PC-3 (cell line): ENCODE data around the gene SPSB3. TPM values are rescaled to one million over a fixed set of nuclear protein-coding genes. Genes with fewer than 3 reads are reported as not detected.

Source experiments
- ATAC-seq: fragments of 200-7000 bp; cut with Tn5 transposase; 2 replicates; pipeline ENCODE4 v1.9.1; 2020; ENCODE audit warnings: mild to moderate bottlenecking, moderate library complexity
- BruUV-seq: library from RNA; stranded (reverse); fragments of 400-500 nt; replicated peaks from 2 replicates; lab custom pipeline; 2021; lab: Mats Ljungman, UMichigan
- CTCF ChIA-PET: fragments of 300-600 bp; sonication (Branson Sonifier 250); formaldehyde crosslinking; loops from one replicate; lab custom pipeline; 2022; ENCODE audit warnings: antibody characterized with exemption; lab: Charles Lee
- POLR2A ChIA-PET: fragments of 300-600 bp; sonication (Branson Sonifier 250); formaldehyde crosslinking; loops from one replicate; lab custom pipeline; 2022; ENCODE audit warnings: antibody characterized with exemption; ENCODE audit not compliant: unreplicated experiment; lab: Charles Lee
- DNase-seq: peaks from one replicate; pipeline ENCODE4 v3.0.0-alpha.2; 2015
- H2AFZ ChIP-seq: fragments of 300-600 bp; sonication (generic); 2 replicates; pipeline ENCODE4 v1.6.0; 2016; ENCODE audit warnings: antibody characterized with exemption, low read length
- H3F3A ChIP-seq: fragments of 300-600 bp; sonication (generic); one replicate; pipeline ENCODE4 v1.6.0; 2017; ENCODE audit warnings: antibody characterized with exemption, low read length, control low read depth, mild to moderate bottlenecking; ENCODE audit not compliant: unreplicated experiment
- H3K27ac ChIP-seq: fragments of 300-600 bp; sonication (generic); 2 replicates; pipeline ENCODE4 v1.5.1; 2016; ENCODE audit warnings: mild to moderate bottlenecking, low read length
- H3K27me3 ChIP-seq: fragments of 300-600 bp; sonication (generic); 2 replicates; pipeline ENCODE4 v1.6.1; 2016; ENCODE audit warnings: low read length, mixed read lengths
- H3K36me3 ChIP-seq: fragments of 300-600 bp; sonication (generic); 2 replicates; pipeline ENCODE4 v1.6.1; 2016; ENCODE audit warnings: low read depth, mixed run types, low read length, mixed read lengths
- H3K4me1 ChIP-seq: fragments of 300-600 bp; sonication (generic); 2 replicates; pipeline ENCODE4 v1.5.1; 2016; ENCODE audit warnings: low read length; ENCODE audit not compliant: insufficient read depth
- H3K4me2 ChIP-seq: fragments of 300-600 bp; sonication (generic); 2 replicates; pipeline ENCODE4 v1.6.0; 2016; ENCODE audit warnings: low read length
- H3K4me3 ChIP-seq: fragments of 300-600 bp; sonication (generic); 2 replicates; pipeline ENCODE4 v1.5.1; 2016; ENCODE audit warnings: mild to moderate bottlenecking, low read length, mixed read lengths
- H3K79me2 ChIP-seq: fragments of 300-600 bp; sonication (generic); 2 replicates; pipeline ENCODE4 v1.6.1; 2017; ENCODE audit warnings: low read length, mixed read lengths
- H3K9ac ChIP-seq: fragments of 300-600 bp; sonication (generic); 2 replicates; pipeline ENCODE4 v1.6.0; 2016; ENCODE audit warnings: mild to moderate bottlenecking, low read length
- H3K9me2 ChIP-seq: fragments of 300-600 bp; sonication (generic); replicated peaks from 2 replicates; pipeline ENCODE4 v1.6.1; 2016; ENCODE audit warnings: mixed run types, low read length, mixed read lengths
- H3K9me3 ChIP-seq: fragments of 300-600 bp; sonication (generic); 2 replicates; pipeline ENCODE4 v1.6.1; 2016; ENCODE audit warnings: low read length, mixed read lengths
- H4K20me1 ChIP-seq: fragments of 300-600 bp; sonication (generic); 2 replicates; pipeline ENCODE4 v1.6.1; 2016; ENCODE audit warnings: low read length, mixed read lengths
- CTCF ChIP-seq: fragments of 300-600 bp; sonication (generic); conservative IDR thresholded peaks from 2 replicates; pipeline ENCODE4 v1.5.1; 2017; ENCODE audit warnings: antibody characterized with exemption, low read depth, mild to moderate bottlenecking, low read length
- EZH2 ChIP-seq: fragments of 300-600 bp; sonication (generic); IDR thresholded peaks from one replicate; pipeline ENCODE4 v1.6.1; 2017; ENCODE audit warnings: antibody characterized with exemption, mild to moderate bottlenecking, low read length; ENCODE audit not compliant: unreplicated experiment
- EZH2phosphoT487 ChIP-seq: fragments of 300-600 bp; sonication (generic); IDR thresholded peaks from 2 replicates; pipeline ENCODE4 v1.6.1; 2018; ENCODE audit warnings: mild to moderate bottlenecking, antibody characterized with exemption, low read length, borderline replicate concordance
- intact Hi-C: fragments of 100-400 bp; cut with micrococcal nuclease; formaldehyde crosslinking; loops from 2 replicates; pipeline ENCODE4 v1.9.0; 2023
- total RNA-seq: library from RNA; depleted of rRNA; stranded (reverse); fragments of >200 nt; gene quantifications from 2 replicates; pipeline ENCODE4 v1.2.3, GENCODE V29; 2014

The SPSB3 gene
- total RNA-seq, 1 experiment from 2014 or later: 27.4 TPM

- no peaks in the 10 kb centered on the region for H3F3A ChIP-seq
- 0 out of 2 replicates have a peak, but pooled peaks cover 5% of the 10 kb centered on the region for H3K4me1 ChIP-seq
- ChIA-PET POLR2A (no interaction called here), CTCF (no interaction called here)
- intact Hi-C loops: no loop called here
- H2AFZ ChIP-seq: no peak overlapping the region
- H4K20me1 ChIP-seq: no peaks in the 10 kb centered on the region
- H3K4me2 ChIP-seq: no peak overlapping the region
- no peak overlapping the region for H3K27ac ChIP-seq
- no peaks in the 10 kb centered on the region for H3K27me3 ChIP-seq
- no TSS peak for BruUV-seq
- ATAC-seq (no peak), DNase-seq (no peak)
- H3K36me3 ChIP-seq: no peaks in the 10 kb centered on the region
- no peak overlapping the region for H3K9ac ChIP-seq
- no peak overlapping the region for H3K4me3 ChIP-seq
- no peaks in the 10 kb centered on the region for H3K9me3 ChIP-seq
- H3K9me2 ChIP-seq: no peaks in the 10 kb centered on the region
- peaks cover 13% of the 10 kb centered on the region for H3K79me2 ChIP-seq
- no peak for TF ChIP-seq CTCF
- TF ChIP-seq EZH2: no peak
- TF ChIP-seq EZH2phosphoT487: no peak
Measured at GRCh38 chr16:1768061-1768766, 14.2 kb downstream of the SPSB3 start.

GRCh38 chr16:1767116-1767994 is 15.0 kb downstream of the SPSB3 start:
- Histone ChIP-seq H3K36me3 (no peaks in the 10 kb centered on the region), H4K20me1 (no peaks in the 10 kb centered on the region)
- POLR2A ChIA-PET: no interaction called here

More at GRCh38 chr16:1767116-1767994, 15.0 kb downstream of the SPSB3 start:
- DNase-seq (no peak), ATAC-seq (no peak)
- H3K27ac ChIP-seq: no peak overlapping the region
- no peaks in the 10 kb centered on the region for H3K9me2 ChIP-seq
- intact Hi-C loops: no loop called here
- no peak overlapping the region for H3K4me3 ChIP-seq
- no peak for TF ChIP-seq CTCF
- TF ChIP-seq EZH2phosphoT487: no peak
- no peak for TF ChIP-seq EZH2
- H2AFZ ChIP-seq: no peak overlapping the region
- BruUV-seq: no TSS peak
- H3K9me3 ChIP-seq: no peaks in the 10 kb centered on the region
- H3K79me2 ChIP-seq: peaks cover 7% of the 10 kb centered on the region
- H3K9ac ChIP-seq: no peak overlapping the region
- no peaks in the 10 kb centered on the region for H3F3A ChIP-seq
- H3K27me3 ChIP-seq: no peaks in the 10 kb centered on the region
- no peak overlapping the region for H3K4me2 ChIP-seq
- CTCF ChIA-PET: no interaction called here
- 0 out of 2 replicates have a peak, but pooled peaks cover 5% of the 10 kb centered on the region for H3K4me1 ChIP-seq
